Fibroblast of the aortic adventitia (primary cell): ENCODE measurements around the gene ADCY9. TPM values are rescaled to one million over a fixed set of nuclear protein-coding genes. Genes with fewer than 3 reads are reported as not detected.

Experiments
- DNase-seq: peaks from one replicate; pipeline ENCODE4 v3.0.0-alpha.2; 2010; ENCODE audit warnings: low read depth
- H3K4me3 ChIP-seq: 2 replicates; pipeline ENCODE4 v1.5.1; 2011; ENCODE audit warnings: low read depth, mild to moderate bottlenecking, control low read depth, low read length, moderate library complexity
- CTCF ChIP-seq: IDR thresholded peaks from 2 replicates; pipeline ENCODE4 v1.5.1; 2011; ENCODE audit warnings: mild to moderate bottlenecking, low read length, control low read depth, inconsistent platforms; ENCODE audit not compliant: insufficient read depth
- total RNA-seq: library from RNA; depleted of rRNA; stranded (reverse); fragments of >200 nt; gene quantifications from 2 replicates; pipeline ENCODE4 v1.2.3, GENCODE V29; 2012; ENCODE audit warnings: low replicate concordance

The ADCY9 gene
- total RNA-seq, 1 donor, result 23.6 TPM

- no peak overlapping the region for H3K4me3 ChIP-seq
- no peak for TF ChIP-seq CTCF
- DNase-seq, result peak; percentile 53
Measured at GRCh38 chr16:4123616-4124300, 7.5 kb upstream of the ADCY9 start.

- no peak for TF ChIP-seq CTCF
- DNase-seq, result no peak
- no peak overlapping the region for H3K4me3 ChIP-seq
Measured at GRCh38 chr16:4120176-4120575, 3.9 kb upstream of the ADCY9 start.

GRCh38 chr16:4117250-4117578, 972 bp upstream of the ADCY9 start:
- H3K4me3 ChIP-seq, result peak overlapping the region; percentile 69
- DNase-seq, result no peak
- TF ChIP-seq CTCF, result no peak

GRCh38 chr16:4115949-4116318, 308 bp downstream of the ADCY9 start:
- TF ChIP-seq CTCF, result no peak
- no peak for DNase-seq
- peak overlapping the region; percentile 79 for H3K4me3 ChIP-seq

- DNase-seq, result peak; percentile 70
- TF ChIP-seq CTCF, result no peak
Measured at GRCh38 chr16:4115209-4115948, 863 bp downstream of the ADCY9 start.

GRCh38 chr16:4114257-4115208, 1.7 kb downstream of the ADCY9 start:
- no peak for TF ChIP-seq CTCF
- no peak for DNase-seq
- peak overlapping the region; percentile 79 for H3K4me3 ChIP-seq

More at GRCh38 chr16:4115209-4115948, 863 bp downstream of the ADCY9 start:
- H3K4me3 ChIP-seq, result peak overlapping the region; percentile 79
